Measurements from ENCODE around the gene WNT16.

WNT16 gene

DNA sequence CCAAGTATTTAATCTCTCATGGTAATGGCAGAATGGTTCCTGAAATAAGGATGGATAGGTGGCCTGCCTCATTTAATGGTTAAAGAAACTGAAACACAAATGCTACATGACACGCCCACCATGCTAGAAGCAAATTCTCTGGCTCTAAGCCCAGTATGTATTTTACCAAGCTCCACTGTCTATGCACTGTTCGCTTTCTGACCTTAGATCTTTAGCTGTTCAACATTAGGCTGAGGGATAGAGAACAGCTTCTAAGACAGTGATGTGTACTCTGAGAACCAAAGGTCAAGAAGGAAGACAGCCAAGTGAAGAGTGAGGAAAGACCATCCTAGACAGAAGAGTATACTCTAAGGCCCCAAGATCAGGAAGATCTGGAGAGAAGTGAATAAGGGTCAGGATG lies 40.7 kb downstream of the WNT16 start:
- peak; percentile 55 to 73 for DNase-seq (ENCODE audit: low read depth in 2 of 2)
- TF ChIP-seq, protein P1, sequence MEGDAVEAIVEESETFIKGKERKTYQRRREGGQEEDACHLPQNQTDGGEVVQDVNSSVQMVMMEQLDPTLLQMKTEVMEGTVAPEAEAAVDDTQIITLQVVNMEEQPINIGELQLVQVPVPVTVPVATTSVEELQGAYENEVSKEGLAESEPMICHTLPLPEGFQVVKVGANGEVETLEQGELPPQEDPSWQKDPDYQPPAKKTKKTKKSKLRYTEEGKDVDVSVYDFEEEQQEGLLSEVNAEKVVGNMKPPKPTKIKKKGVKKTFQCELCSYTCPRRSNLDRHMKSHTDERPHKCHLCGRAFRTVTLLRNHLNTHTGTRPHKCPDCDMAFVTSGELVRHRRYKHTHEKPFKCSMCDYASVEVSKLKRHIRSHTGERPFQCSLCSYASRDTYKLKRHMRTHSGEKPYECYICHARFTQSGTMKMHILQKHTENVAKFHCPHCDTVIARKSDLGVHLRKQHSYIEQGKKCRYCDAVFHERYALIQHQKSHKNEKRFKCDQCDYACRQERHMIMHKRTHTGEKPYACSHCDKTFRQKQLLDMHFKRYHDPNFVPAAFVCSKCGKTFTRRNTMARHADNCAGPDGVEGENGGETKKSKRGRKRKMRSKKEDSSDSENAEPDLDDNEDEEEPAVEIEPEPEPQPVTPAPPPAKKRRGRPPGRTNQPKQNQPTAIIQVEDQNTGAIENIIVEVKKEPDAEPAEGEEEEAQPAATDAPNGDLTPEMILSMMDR (IDR thresholded peaks at IDR 0.05; ENCODE audit: low read depth, low read length) = no peak
- no peak overlapping the region for H3K4me3 ChIP-seq (replicated peaks in 1 of 2; ENCODE audit: low read depth in 2 of 2, low read length in 2 of 2)

DNA sequence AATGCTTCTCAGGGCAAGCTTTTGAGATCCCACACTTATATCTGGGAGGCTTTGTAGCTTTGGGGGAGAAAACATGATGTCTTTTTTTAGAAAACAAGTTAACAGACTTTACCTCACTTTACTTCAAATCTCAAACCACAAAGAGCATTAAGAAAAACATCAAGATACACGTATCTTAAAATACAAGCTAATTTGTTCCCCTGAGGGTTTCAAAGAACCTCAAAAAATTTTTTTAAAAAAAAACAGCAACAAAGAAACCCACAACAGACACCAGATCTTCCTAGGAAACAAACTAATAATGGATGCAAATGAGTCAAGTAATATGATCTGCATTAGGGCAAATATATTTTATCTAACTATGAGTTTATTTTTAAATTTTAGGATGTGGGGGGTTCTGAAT lies 42.6 kb downstream of the WNT16 start:
- H3K4me3 ChIP-seq (replicated peaks in 1 of 2; ENCODE audit: low read depth in 2 of 2, low read length in 2 of 2) = no peak overlapping the region
- TF ChIP-seq, protein P1 (IDR thresholded peaks at IDR 0.05; ENCODE audit: low read depth, low read length) = no peak
- no peak for DNase-seq (ENCODE audit: low read depth in 2 of 2)

DNA sequence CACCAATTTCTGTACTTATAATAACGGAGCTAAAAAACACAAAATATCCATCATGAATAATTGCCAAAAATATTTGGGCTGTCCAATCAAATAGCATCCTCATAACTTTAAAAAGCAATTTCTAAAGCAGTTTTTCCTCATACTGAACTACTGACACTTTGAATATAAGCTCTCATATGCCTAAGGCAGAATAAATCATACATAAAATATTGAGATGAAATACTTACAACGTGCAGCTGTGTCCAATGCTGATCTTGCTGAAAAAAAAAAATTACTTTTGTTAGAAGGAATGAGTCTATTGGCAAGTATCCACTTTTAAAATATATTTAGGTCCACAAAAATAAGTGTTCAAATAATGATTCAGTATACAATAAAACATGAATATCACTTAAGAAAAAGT lies 43.1 kb downstream of the WNT16 start:
- TF ChIP-seq, protein P1 (IDR thresholded peaks at IDR 0.05; ENCODE audit: low read depth, low read length) = no peak
- no peak for DNase-seq (ENCODE audit: low read depth in 2 of 2)

DNA sequence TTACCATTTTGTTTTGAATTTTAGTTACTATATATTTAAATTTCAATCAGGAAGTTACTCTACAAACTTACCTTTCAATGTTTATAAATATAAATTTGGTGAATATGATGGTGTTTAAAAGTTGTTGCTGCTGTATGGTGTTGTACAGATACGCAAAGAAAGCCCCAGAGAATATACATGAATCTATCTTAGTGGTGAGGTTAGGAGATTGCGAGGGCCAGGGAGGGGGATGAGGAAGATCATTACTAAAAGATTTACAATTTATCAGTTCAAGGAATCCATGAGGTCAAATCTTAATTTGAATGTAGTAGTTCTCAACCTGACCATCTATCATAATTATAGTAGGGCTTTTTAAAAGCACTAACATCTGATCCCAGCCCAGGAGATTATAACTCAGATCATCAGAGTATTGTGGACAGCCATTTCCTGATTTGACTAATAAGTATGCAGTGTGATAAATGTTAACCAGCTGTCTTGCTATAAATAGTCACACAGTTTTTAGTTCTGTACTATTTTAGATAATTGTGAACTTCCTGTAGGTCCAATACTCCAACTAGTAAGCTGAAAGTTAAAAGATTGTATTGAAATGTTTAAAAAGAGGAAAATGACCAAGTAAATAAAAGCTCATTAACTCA lies 43.7 kb downstream of the WNT16 start:
- DNase-seq (ENCODE audit: low read depth in 2 of 2) = peak in 1 of 2 donors; percentile 48
- TF ChIP-seq, protein P1 (IDR thresholded peaks at IDR 0.05; ENCODE audit: low read depth, low read length) = no peak
- H3K4me3 ChIP-seq (replicated peaks in 1 of 2; ENCODE audit: low read depth in 2 of 2, low read length in 2 of 2) = no peak overlapping the region

More for the DNA sequence above, 43.1 kb downstream of the WNT16 start:
- H3K4me3 ChIP-seq (replicated peaks in 1 of 2; ENCODE audit: low read depth in 2 of 2, low read length in 2 of 2) = no peak overlapping the region

DNA sequence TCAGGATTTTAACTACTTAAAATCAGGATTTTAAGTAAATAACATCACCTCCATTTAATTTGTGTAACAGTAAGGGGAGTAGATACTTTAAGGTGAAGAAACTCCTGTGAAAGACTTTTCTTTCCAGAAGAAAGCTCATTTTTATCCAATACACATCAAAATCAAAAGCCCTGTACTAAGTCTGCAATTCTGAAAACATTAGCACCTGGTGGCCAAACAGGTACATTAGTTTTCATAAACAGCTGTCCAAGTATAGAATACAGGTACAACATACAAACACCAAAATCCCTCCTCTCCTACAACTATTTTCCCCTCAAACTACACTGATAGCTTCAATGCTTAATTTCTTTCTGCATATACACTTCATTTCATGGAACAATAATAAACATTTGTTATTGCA lies 44.4 kb downstream of the WNT16 start:
- no peak overlapping the region for H3K4me3 ChIP-seq (replicated peaks in 1 of 2; ENCODE audit: low read depth in 2 of 2, low read length in 2 of 2)
- TF ChIP-seq, protein P1 (IDR thresholded peaks at IDR 0.05; ENCODE audit: low read depth, low read length) = no peak
- no peak for DNase-seq (ENCODE audit: low read depth in 2 of 2)

DNA sequence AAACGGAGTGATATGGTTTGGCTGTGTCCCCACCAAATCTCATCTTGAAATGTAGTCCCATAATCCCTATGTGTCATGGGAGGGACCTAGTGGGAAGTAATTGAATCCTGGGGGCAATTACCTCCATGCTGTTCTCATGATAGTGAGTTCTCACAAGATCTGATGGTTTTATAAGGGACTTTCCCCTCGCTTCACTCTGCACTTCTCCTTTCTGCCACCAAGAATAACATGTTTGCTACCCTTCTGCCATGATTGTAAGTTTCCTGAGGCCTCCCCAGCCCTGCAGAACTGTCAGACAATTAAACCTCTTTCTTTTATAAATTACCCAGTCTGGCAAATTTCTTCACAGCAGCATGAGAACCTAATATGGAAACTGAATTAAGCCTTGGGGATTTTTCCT lies 48.2 kb downstream of the WNT16 start:
- H3K4me3 ChIP-seq (replicated peaks in 1 of 2; ENCODE audit: low read depth in 2 of 2, low read length in 2 of 2) = no peak overlapping the region
- TF ChIP-seq, protein P1 (IDR thresholded peaks at IDR 0.05; ENCODE audit: low read depth, low read length) = no peak
- DNase-seq (ENCODE audit: low read depth in 2 of 2) = no peak

DNA sequence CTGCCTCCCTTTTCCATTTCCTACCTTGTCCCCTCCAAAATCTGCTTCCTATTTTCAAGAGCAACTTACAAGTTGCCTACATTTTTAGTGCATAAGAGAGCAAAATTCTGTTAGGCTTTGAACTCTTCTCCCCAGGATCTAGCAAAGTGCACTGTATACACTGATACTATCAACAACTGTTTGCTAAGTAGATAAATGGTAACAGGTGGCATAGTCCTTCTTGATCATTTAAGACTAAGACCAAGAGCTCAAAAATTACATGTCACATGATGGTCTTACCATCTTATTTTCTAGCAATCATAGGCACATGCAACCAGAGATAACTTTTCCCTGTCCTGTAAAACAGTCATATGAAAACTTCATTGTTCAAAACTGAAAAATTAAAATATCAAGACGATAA lies 51.1 kb downstream of the WNT16 start:
- H3K4me3 ChIP-seq (replicated peaks in 1 of 2; ENCODE audit: low read depth in 2 of 2, low read length in 2 of 2) = no peak overlapping the region
- TF ChIP-seq, protein P1 (IDR thresholded peaks at IDR 0.05; ENCODE audit: low read depth, low read length) = no peak
- no peak for DNase-seq (ENCODE audit: low read depth in 2 of 2)

All from cardiac fibroblast (primary cell).